HL-60/S4 treated with phorbol 12-myristate 13-acetate at 8.2 ng/mL for 4 days and 3 days (cell line): ENCODE results near the gene ITGB4.

Experiments
- in situ Hi-C: fragments of 300-500 bp; cut with MboI; formaldehyde crosslinking; loops from 2 replicates; pipeline ENCODE4 v1.15.0; 2022; ENCODE audit warnings: low sequenced_read_pairs

Gene ITGB4

GRCh38 chr17:75720656-75721462 is at the start of gene ITGB4:
Gene ITGB4, plus strand, starts transcription at chr17:75721459. Its CDS starts 3,245 bp downstream, at chr17:75724704.
- in situ Hi-C loops = no loop called here

GRCh38 chr17:75672011-75672410 is 49.2 kb upstream of the ITGB4 start:
- in situ Hi-C loops = no loop called here

- in situ Hi-C loops = no loop called here
Observed at GRCh38 chr17:75673487-75673886, 47.8 kb upstream of the ITGB4 start.

- in situ Hi-C loops = no loop called here
Observed at GRCh38 chr17:75676461-75676860, 44.8 kb upstream of the ITGB4 start.

GRCh38 chr17:75679706-75680211 is 41.5 kb upstream of the ITGB4 start:
- in situ Hi-C loops = no loop called here

GRCh38 chr17:75680431-75680830 is 40.8 kb upstream of the ITGB4 start:
- in situ Hi-C loops = no loop called here

GRCh38 chr17:75681289-75681688 is 40.0 kb upstream of the ITGB4 start:
- in situ Hi-C loops = no loop called here

- in situ Hi-C loops = no loop called here
Observed at GRCh38 chr17:75683583-75683982, 37.7 kb upstream of the ITGB4 start.

GRCh38 chr17:75684249-75684648 is 37.0 kb upstream of the ITGB4 start:
- in situ Hi-C loops = no loop called here

- in situ Hi-C loops = no loop called here
Observed at GRCh38 chr17:75684924-75685323, 36.3 kb upstream of the ITGB4 start.

GRCh38 chr17:75685499-75685898 is 35.8 kb upstream of the ITGB4 start:
- in situ Hi-C loops = no loop called here

- in situ Hi-C loops = no loop called here
Observed at GRCh38 chr17:75688209-75688825, 32.9 kb upstream of the ITGB4 start.

- in situ Hi-C loops = no loop called here
Observed at GRCh38 chr17:75689441-75689873, 31.8 kb upstream of the ITGB4 start.

- in situ Hi-C loops = no loop called here
Observed at GRCh38 chr17:75691371-75691791, 29.9 kb upstream of the ITGB4 start.

GRCh38 chr17:75691801-75692626 is 29.2 kb upstream of the ITGB4 start:
- in situ Hi-C loops = no loop called here

GRCh38 chr17:75692976-75693375 is 28.3 kb upstream of the ITGB4 start:
- in situ Hi-C loops = no loop called here

GRCh38 chr17:75693500-75694481 is 27.5 kb upstream of the ITGB4 start:
- in situ Hi-C loops = no loop called here

- in situ Hi-C loops = no loop called here
Observed at GRCh38 chr17:75694536-75694935, 26.7 kb upstream of the ITGB4 start.

GRCh38 chr17:75695141-75695829 is 26.0 kb upstream of the ITGB4 start:
- in situ Hi-C loops = no loop called here
